IMR-90 (cell line): Measurements from ENCODE around the gene TMCO1. TPM values are rescaled to one million over a fixed set of nuclear protein-coding genes. Genes with fewer than 3 reads are reported as not detected.
"Not testable (repeated sequence)": the region's sequence is repeated elsewhere in the genome, so short reads cannot be mapped to it uniquely, and the experiment has no call there.

Experiments used
- ATAC-seq: fragments of 200-7000 bp; cut with Tn5 transposase; 2 replicates; pipeline ENCODE4 v1.9.1; 2020; ENCODE audit warnings: low read depth, mild to moderate bottlenecking, moderate library complexity
- BruUV-seq: library from RNA; stranded (reverse); fragments of 400-500 nt; replicated peaks from 2 replicates; lab custom pipeline; 2021; lab: Mats Ljungman, UMichigan
- CTCF ChIA-PET: fragments of 300-600 bp; formaldehyde crosslinking; extraction: SDS; loops from one replicate; lab custom pipeline; 2021; ENCODE audit warnings: antibody characterized with exemption; lab: Yijun Ruan, JAX
- POLR2A ChIA-PET: fragments of 300-600 bp; sonication (Branson Sonifier 250); formaldehyde crosslinking; loops from one replicate; lab custom pipeline; 2022; ENCODE audit warnings: antibody characterized with exemption; ENCODE audit not compliant: unreplicated experiment; lab: Charles Lee
- DNase-seq: peaks from one replicate; pipeline ENCODE4 v3.0.0; 2013
- H2AFZ ChIP-seq: replicated peaks from 2 replicates; pipeline ENCODE3; 2013; ENCODE audit warnings: low read length, mild to moderate bottlenecking; ENCODE audit not compliant: poor library complexity
- H2AK5ac ChIP-seq: 2 replicates; pipeline ENCODE4 v1.6.1; 2013; ENCODE audit warnings: low read depth, low read length, inconsistent platforms
- H2AK9ac ChIP-seq: replicated peaks from 2 replicates; pipeline ENCODE3; 2013; ENCODE audit warnings: mild to moderate bottlenecking, low read depth, low read length, moderate library complexity; ENCODE audit not compliant: poor library complexity
- H2BK120ac ChIP-seq: 2 replicates; pipeline ENCODE4 v1.6.1; 2013; ENCODE audit warnings: low read depth, low read length, inconsistent platforms
- H2BK15ac ChIP-seq: 3 replicates; pipeline ENCODE4 v1.6.1; 2013; ENCODE audit warnings: low read depth, low read length, inconsistent platforms
- H2BK20ac ChIP-seq: 2 replicates; pipeline ENCODE4 v1.6.1; 2013; ENCODE audit warnings: low read depth, mild to moderate bottlenecking, inconsistent platforms, low read length, moderate library complexity
- H2BK5ac ChIP-seq: 2 replicates; pipeline ENCODE4 v1.6.1; 2013; ENCODE audit warnings: mild to moderate bottlenecking, low read depth, low read length, inconsistent platforms; ENCODE audit not compliant: poor library complexity, severe bottlenecking
- H3K14ac ChIP-seq: replicated peaks from 2 replicates; pipeline ENCODE4 v1.6.1; 2013; ENCODE audit warnings: low read depth, low read length, inconsistent platforms
- H3K18ac ChIP-seq: 2 replicates; pipeline ENCODE4 v1.6.1; 2013; ENCODE audit warnings: low read depth, low read length, control low read depth
- H3K23ac ChIP-seq: 2 replicates; pipeline ENCODE4 v1.6.1; 2013; ENCODE audit warnings: low read depth, low read length, inconsistent platforms
- H3K27ac ChIP-seq: 2 replicates; pipeline ENCODE4 v1.5.1; 2013; ENCODE audit warnings: mild to moderate bottlenecking, control low read depth, low read length; ENCODE audit not compliant: insufficient read depth
- H3K27me3 ChIP-seq: 2 replicates; pipeline ENCODE4 v1.6.1; 2013; ENCODE audit warnings: low read length; ENCODE audit not compliant: control insufficient read depth, insufficient read depth
- H3K36me3 ChIP-seq: 2 replicates; pipeline ENCODE4 v1.6.1; 2013; ENCODE audit warnings: low read length, mixed read lengths; ENCODE audit not compliant: control insufficient read depth, insufficient read depth
- H3K4ac ChIP-seq: 2 replicates; pipeline ENCODE4 v1.6.1; 2013; ENCODE audit warnings: low read depth, low read length, inconsistent platforms
- H3K4me1 ChIP-seq: 2 replicates; pipeline ENCODE4 v1.6.1; 2013; ENCODE audit warnings: low read length, mixed read lengths; ENCODE audit not compliant: control insufficient read depth, insufficient read depth
- H3K4me2 ChIP-seq: 2 replicates; pipeline ENCODE4 v1.6.1; 2013; ENCODE audit warnings: low read depth, mild to moderate bottlenecking, control low read depth, low read length, moderate library complexity
- H3K4me3 ChIP-seq: 2 replicates; pipeline ENCODE4 v1.5.1; 2013; ENCODE audit warnings: low read depth, mild to moderate bottlenecking, control low read depth, low read length, moderate library complexity; ENCODE audit not compliant: insufficient read depth
- H3K56ac ChIP-seq: 2 replicates; pipeline ENCODE4 v1.6.1; 2013; ENCODE audit warnings: low read length, inconsistent platforms; ENCODE audit not compliant: insufficient read depth; ENCODE audit errors: extremely low read depth
- H3K79me1 ChIP-seq, 2 experiments: 2 replicates each; pipeline ENCODE4 v1.6.1; 2013; ENCODE audit warnings: low read length in 2 of 2, inconsistent platforms in 1 of 2, low read depth in 1 of 2
- H3K9ac ChIP-seq: 2 replicates; pipeline ENCODE4 v1.6.1; 2013; ENCODE audit warnings: low read depth, low read length, control low read depth
- H3K9me1 ChIP-seq: 2 replicates; pipeline ENCODE4 v1.6.1; 2013; ENCODE audit warnings: low read length, inconsistent platforms; ENCODE audit not compliant: insufficient read depth
- H3K9me3 ChIP-seq: 2 replicates; pipeline ENCODE4 v1.6.1; 2013; ENCODE audit warnings: low read length; ENCODE audit not compliant: control insufficient read depth, insufficient read depth
- H4K20me1 ChIP-seq: 2 replicates; pipeline ENCODE4 v1.6.1; 2013; ENCODE audit warnings: low read length, inconsistent platforms; ENCODE audit not compliant: insufficient read depth
- H4K5ac ChIP-seq: 2 replicates; pipeline ENCODE4 v1.6.1; 2013; ENCODE audit warnings: mild to moderate bottlenecking, low read depth, low read length, control low read depth
- H4K8ac ChIP-seq, 2 experiments: 2 replicates each; pipeline ENCODE4 v1.6.1; 2013; ENCODE audit warnings: low read depth in 2 of 2, low read length in 2 of 2, control low read depth in 1 of 2, inconsistent platforms in 1 of 2
- H4K91ac ChIP-seq: 2 replicates; pipeline ENCODE4 v1.6.1; 2013; ENCODE audit warnings: low read depth, low read length, inconsistent platforms; ENCODE audit not compliant: insufficient read depth
- WGBS, 2 experiments: methylation state at CpG; one replicate each; pipeline versions ENCODE4 v1.1.5 to v1.1.7; 2013; ENCODE audit warnings: missing lambda C conversion rate in 2 of 2; ENCODE audit not compliant: insufficient read length in 1 of 2; ENCODE audit errors: extremely low coverage in 2 of 2; 5-methylcytosine and 5-hydroxymethylcytosine counted together
- dilution Hi-C: fragments of 300-500 bp; cut with HindIII; formaldehyde crosslinking; loops from one replicate; pipeline ENCODE4 v1.14.3; 2018; ENCODE audit warnings: low sequenced_read_pairs; ENCODE audit not compliant: unreplicated experiment
- in situ Hi-C: fragments of 300-500 bp; cut with MboI; formaldehyde crosslinking; loops from 3 replicates; pipeline ENCODE4 v1.14.3; 2019; ENCODE audit warnings: low sequenced_read_pairs, inconsistent platforms, mixed read lengths
- intact Hi-C: fragments of 100-400 bp; cut with micrococcal nuclease; formaldehyde crosslinking; loops from 2 replicates; pipeline ENCODE4 v1.10.0; 2022
- polyA plus RNA-seq, 3 experiments: library from polyadenylated mRNA; depleted of rRNA; stranded (reverse); fragments of >200 nt; gene quantifications; 2 replicates each; pipeline ENCODE4 v1.2.3, GENCODE V29; 2012; ENCODE audit warnings: low replicate concordance in 1 of 3
- total RNA-seq: library from RNA; depleted of rRNA; stranded (reverse); fragments of >200 nt; gene quantifications from 2 replicates; pipeline ENCODE4 v1.2.3, GENCODE V29; 2012

TMCO1 gene
- total and polyA plus RNA-seq, 2 of the 4 experiments (the other 2 are of a cell fraction), result 86.4 to 113 TPM

GRCh38 chr1:165804513-165804912 lies 35.8 kb upstream of the TMCO1 start:
- H3K18ac ChIP-seq, H2BK120ac ChIP-seq, H3K4ac ChIP-seq, H2BK15ac ChIP-seq, BruUV-seq, H3K4me2 ChIP-seq, H2AK5ac ChIP-seq, H2AK9ac ChIP-seq, dilution Hi-C loops, H4K91ac ChIP-seq, H3K36me3 ChIP-seq, H3K4me3 ChIP-seq, intact Hi-C loops, H2BK5ac ChIP-seq, H3K9ac ChIP-seq, in situ Hi-C loops, H4K20me1 ChIP-seq, H3K4me1 ChIP-seq, CTCF ChIA-PET, H2AFZ ChIP-seq, DNase-seq, H3K9me3 ChIP-seq, H4K5ac ChIP-seq, H2BK20ac ChIP-seq, POLR2A ChIA-PET, H4K8ac ChIP-seq, H3K23ac ChIP-seq, H3K27me3 ChIP-seq, ATAC-seq, H3K9me1 ChIP-seq, H3K79me1 ChIP-seq, H3K56ac ChIP-seq, H3K27ac ChIP-seq, H3K14ac ChIP-seq: not testable (repeated sequence)
- WGBS, 2 experiments, result no CpG with 5 or more reads among the region's 1 CpG
